Activated CD8-positive, alpha-beta T cell treated with anti-CD3 and anti-CD28 coated beads for 36 hours (primary cell): ENCODE results near the gene PTPRK. TPM values are rescaled to one million over a fixed set of nuclear protein-coding genes. Genes with fewer than 3 reads are reported as not detected.

Experiments
- ATAC-seq: fragments of 200-7000 bp; cut with Tn5 transposase; one replicate; pipeline ENCODE4 v1.10.0; 2021; ENCODE audit warnings: mild to moderate bottlenecking, moderate library complexity
- CTCF ChIA-PET: fragments of 350-600 bp; sonication (Branson Sonifier 250); formaldehyde crosslinking; loops from one replicate; lab custom pipeline; 2021; ENCODE audit warnings: antibody characterized with exemption; lab: Charles Lee
- POLR2A ChIA-PET: fragments of 350-600 bp; sonication (Branson Sonifier 250); formaldehyde crosslinking; loops from one replicate; lab custom pipeline; 2021; ENCODE audit warnings: antibody characterized with exemption; lab: Charles Lee
- DNase-seq: peaks from one replicate; pipeline ENCODE4 v3.0.0-alpha.2; 2020
- H3K27ac Mint-ChIP-seq: one replicate; pipeline ENCODE4 v1.8.0; 2021; ENCODE audit warnings: mild to moderate bottlenecking, mixed read lengths
- H3K27me3 Mint-ChIP-seq: one replicate; pipeline ENCODE4 v1.8.0; 2021; ENCODE audit warnings: mixed read lengths
- H3K36me3 Mint-ChIP-seq: one replicate; pipeline ENCODE4 v1.8.0; 2021; ENCODE audit warnings: low read depth, mixed read lengths
- H3K4me1 Mint-ChIP-seq: one replicate; pipeline ENCODE4 v1.8.0; 2021; ENCODE audit warnings: low read depth, mixed read lengths
- H3K4me3 Mint-ChIP-seq: one replicate; pipeline ENCODE4 v1.8.0; 2021; ENCODE audit warnings: mild to moderate bottlenecking, moderate library complexity, mixed read lengths
- H3K9me3 Mint-ChIP-seq: one replicate; pipeline ENCODE4 v1.8.0; 2021; ENCODE audit warnings: mixed read lengths
- CTCF ChIP-seq: fragments of 200-600 bp; IDR thresholded peaks from one replicate; pipeline ENCODE4 v1.8.0; 2022; ENCODE audit warnings: antibody characterized with exemption, mild to moderate bottlenecking
- intact Hi-C: fragments of 100-400 bp; cut with micrococcal nuclease; formaldehyde crosslinking; loops from one replicate; pipeline ENCODE4 v1.10.0; 2022
- total RNA-seq, 2 experiments: library from RNA; stranded (reverse); gene quantifications; one replicate each; pipeline ENCODE4 v1.2.3, GENCODE V29; 2021

PTPRK gene
- total RNA-seq, 2 experiments from 2014 or later = 7.7 to 8.9 TPM

- POLR2A ChIA-PET = no interaction called here
- Mint-ChIP-seq H3K27ac (no peak overlapping the region), H3K27me3 (no peaks in the 10 kb centered on the region), H3K9me3 (peaks cover 9% of the 10 kb centered on the region), H3K4me1 (no peaks in the 10 kb centered on the region), H3K36me3 (peaks cover 1% of the 10 kb centered on the region), H3K4me3 (no peak overlapping the region)
- CTCF ChIA-PET = no interaction called here
- intact Hi-C loops = no loop called here
- ATAC-seq (no peak), DNase-seq (no peak)
- no peak for TF ChIP-seq CTCF
These were observed 102.7 kb downstream of the PTPRK start for GRCh38 chr6:128417698-128418097.

- Mint-ChIP-seq H3K27ac (no peak overlapping the region), H3K4me1 (no peaks in the 10 kb centered on the region), H3K36me3 (peaks cover 1% of the 10 kb centered on the region), H3K9me3 (peaks cover 9% of the 10 kb centered on the region), H3K4me3 (no peak overlapping the region), H3K27me3 (no peaks in the 10 kb centered on the region)
- POLR2A ChIA-PET = no interaction called here
- DNase-seq = no peak
- no peak for ATAC-seq
- TF ChIP-seq CTCF = no peak
- CTCF ChIA-PET = no interaction called here
- intact Hi-C loops = no loop called here
These were observed 105.0 kb downstream of the PTPRK start for GRCh38 chr6:128415387-128415786.

DNA sequence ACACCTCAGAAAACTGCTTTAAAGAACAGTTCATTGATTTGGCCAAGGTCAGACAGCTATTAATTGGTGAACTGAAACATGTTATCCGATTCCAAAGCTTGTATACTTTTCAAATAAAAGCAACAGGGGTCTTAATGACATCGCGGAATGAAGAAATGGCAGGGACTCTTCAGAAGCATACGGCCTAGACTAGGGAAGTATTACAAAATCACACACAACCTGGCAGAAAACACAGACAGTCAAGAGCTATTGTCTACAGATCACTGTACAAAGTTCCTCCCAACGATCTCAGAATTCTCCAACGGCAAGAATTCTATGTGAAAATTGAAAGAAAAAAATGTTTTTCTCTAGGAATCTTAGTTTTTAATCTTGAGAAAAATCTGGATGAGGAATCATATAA is 105.5 kb downstream of the PTPRK start:
- H3K27me3 Mint-ChIP-seq = no peaks in the 10 kb centered on the region
- peaks cover 9% of the 10 kb centered on the region for H3K9me3 Mint-ChIP-seq
- no peak overlapping the region for H3K4me3 Mint-ChIP-seq
- ChIA-PET CTCF (no interaction called here), POLR2A (no interaction called here)
- peaks cover 1% of the 10 kb centered on the region for H3K36me3 Mint-ChIP-seq
- intact Hi-C loops = no loop called here
- no peak for TF ChIP-seq CTCF
- DNase-seq = no peak
- H3K27ac Mint-ChIP-seq = no peak overlapping the region
- ATAC-seq = no peak
- no peaks in the 10 kb centered on the region for H3K4me1 Mint-ChIP-seq

DNA sequence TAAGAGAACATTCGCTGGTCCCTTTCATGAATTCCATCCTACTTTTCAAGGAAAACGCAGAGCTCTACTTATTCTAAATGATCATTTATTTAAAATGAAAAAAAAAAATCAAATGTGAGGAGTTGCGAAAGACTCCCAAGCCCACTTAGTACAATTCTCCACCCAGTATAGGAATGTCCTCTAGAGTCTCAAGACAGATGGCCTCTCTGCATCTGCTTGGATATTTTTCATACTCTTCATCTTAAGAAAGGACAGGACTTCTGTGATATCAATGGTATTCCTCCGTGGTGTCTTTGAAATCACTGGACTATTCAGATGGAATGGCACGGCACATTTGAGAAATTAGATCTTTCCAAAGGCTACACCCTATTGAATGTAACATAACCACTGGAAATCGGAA is 107.1 kb downstream of the PTPRK start:
- Mint-ChIP-seq H3K9me3 (peaks cover 2% of the 10 kb centered on the region), H3K36me3 (peaks cover 1% of the 10 kb centered on the region), H3K4me1 (no peaks in the 10 kb centered on the region), H3K27me3 (no peaks in the 10 kb centered on the region), H3K27ac (no peak overlapping the region), H3K4me3 (no peak overlapping the region)
- POLR2A ChIA-PET = no interaction called here
- no peak for TF ChIP-seq CTCF
- intact Hi-C loops = no loop called here
- CTCF ChIA-PET = no interaction called here
- ATAC-seq (no peak), DNase-seq (no peak)

DNA sequence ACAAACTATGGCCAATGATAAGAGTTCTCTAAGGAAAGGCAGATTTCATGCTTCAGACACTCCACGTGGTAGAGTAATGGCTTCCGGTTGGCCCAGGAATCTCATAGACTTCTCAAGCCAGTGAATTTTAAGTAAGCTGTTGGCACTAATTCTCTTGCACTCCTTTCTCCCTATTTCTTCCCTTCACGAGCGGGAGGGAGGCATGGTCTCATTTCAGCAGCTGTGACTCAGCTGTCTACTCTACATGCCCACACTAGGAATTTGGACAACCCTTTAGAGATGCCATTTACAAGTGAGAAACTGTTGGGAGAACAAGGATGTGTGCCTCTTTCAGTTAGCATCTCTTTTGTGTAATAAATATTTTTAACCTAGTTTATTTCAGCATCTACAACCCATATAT is 107.7 kb downstream of the PTPRK start:
- Mint-ChIP-seq H3K27me3 (no peaks in the 10 kb centered on the region), H3K4me3 (no peak overlapping the region), H3K4me1 (no peaks in the 10 kb centered on the region), H3K27ac (no peak overlapping the region), H3K9me3 (peaks cover under 1% of the 10 kb centered on the region), H3K36me3 (no peaks in the 10 kb centered on the region)
- intact Hi-C loops = no loop called here
- TF ChIP-seq CTCF = no peak
- ChIA-PET POLR2A (no interaction called here), CTCF (no interaction called here)
- no peak for DNase-seq
- no peak for ATAC-seq
